Anterior cingulate cortex (tissue), 58 donors: Measurements from ENCODE around the gene CLIC6.
"Not testable (repeated sequence)": the region's sequence is repeated elsewhere in the genome, so short reads cannot be mapped to it uniquely, and the experiment has no call there.

ENCODE experiments used
- DNase-seq, 58 donors: peaks; one replicate each; lab custom pipeline; 2025; lab: John Stamatoyannopoulos, UW

CLIC6 gene

GRCh38 chr21:34690793-34691175, 22.0 kb downstream of the CLIC6 start:
- no peak for DNase-seq

- no peak for DNase-seq
Observed at GRCh38 chr21:34691390-34692032, 22.7 kb downstream of the CLIC6 start.

DNA sequence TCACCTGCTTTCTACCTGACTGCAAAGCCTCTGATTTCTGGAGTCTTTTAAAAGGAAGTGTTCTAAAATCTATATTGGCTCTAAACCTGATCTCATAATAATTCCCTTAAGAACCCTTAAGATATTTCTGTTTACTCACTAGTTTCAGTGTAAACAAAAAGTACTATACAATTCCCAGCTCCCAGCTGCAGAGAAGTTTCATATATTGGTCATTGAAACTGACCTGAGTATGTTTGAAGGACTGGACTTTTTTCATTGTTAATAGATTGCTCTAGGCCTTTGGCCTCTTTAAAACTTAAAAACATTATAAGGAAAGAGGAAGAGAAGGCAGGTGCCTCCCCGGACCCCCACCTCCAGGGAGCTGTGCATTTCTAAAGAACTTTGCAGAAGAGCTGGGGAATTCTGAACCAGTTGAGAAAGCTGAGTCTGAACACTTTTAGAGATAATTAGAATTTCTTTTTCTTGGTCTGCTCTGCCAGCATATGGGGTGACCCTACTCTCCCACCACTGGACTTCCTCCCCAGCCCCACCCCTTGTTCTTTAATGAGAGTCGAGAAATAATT, 23.7 kb downstream of the CLIC6 start:
- no peak for DNase-seq

- peak in 7 of 58 donors; percentile 2 to 37 (median 8) for DNase-seq
Observed at GRCh38 chr21:34693192-34693810, 24.5 kb downstream of the CLIC6 start.

DNA sequence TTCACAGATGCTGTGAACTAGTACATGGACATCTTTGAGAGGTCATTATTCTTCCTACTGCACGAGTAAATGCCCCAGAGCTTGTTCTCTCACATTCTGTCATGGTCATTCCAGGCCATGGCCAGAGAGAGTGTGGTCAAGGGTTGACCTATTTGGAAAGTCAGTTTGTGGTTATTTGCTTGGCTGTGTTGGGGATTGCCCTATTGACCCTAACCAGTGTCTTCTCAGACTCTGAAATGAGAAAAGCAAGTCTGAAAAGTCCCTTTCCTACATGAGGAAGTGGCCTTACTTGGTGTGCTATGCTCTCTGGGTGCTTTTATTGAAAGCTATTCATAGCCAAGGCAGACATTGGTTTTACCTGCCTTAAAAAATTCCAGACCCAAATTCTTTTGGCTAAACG, 26.6 kb downstream of the CLIC6 start:
- DNase-seq: no peak

DNA sequence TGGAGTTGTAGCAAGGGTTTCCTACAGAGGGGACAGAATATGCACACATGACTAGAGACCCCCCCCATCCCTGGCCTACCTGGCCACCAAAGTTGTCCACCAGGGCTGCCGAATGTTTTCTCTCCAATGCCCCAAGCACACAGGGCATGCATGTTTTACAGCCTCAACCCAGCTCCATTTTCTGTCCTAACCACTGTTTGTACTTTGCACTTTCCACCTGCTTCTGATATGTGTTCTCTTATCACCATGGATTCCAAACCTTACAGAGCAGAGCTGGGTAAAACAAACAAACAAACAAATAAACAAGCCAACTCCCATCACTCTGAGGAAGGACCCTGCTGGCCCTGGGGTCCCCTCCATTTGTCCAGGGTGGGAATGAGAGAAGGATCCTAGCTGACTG, 27.3 kb downstream of the CLIC6 start:
- no peak for DNase-seq

- no peak for DNase-seq
Observed at GRCh38 chr21:34697826-34698225, 29.0 kb downstream of the CLIC6 start.

DNA sequence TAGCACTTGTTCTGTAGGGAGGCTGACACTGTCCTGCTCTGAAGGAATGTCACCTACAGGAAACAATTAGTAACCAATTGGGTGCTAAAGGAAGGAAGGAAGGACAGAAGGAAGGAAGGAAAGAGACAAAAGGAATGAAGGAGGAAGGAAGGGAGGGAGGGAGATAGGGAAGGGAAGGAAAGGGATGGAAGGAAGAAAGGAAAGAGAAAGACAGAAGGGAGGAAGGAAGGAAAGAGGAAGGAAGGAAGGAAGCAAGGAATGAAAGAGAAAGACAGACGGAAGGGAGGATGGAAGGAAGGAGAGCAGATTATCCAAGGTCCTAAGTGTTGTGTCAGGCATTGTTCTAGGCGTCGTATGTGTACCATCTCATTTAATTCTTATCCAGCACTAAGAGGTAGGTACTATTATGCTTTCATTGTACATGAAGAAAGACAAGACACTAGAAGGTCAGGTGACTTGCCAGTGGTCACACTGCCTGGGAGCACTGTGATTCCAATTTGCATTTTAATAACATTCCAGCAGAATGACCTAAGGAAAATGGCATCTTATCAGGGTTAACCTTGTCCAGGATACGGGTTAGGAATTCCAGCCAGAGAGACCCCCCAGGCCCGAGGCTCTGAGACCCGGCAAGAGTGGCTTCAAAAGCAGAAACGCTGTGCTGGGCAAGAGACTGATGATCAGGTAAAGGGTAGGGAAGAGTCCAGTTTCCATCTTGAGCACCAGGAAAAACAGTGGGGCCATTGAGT, 29.6 kb downstream of the CLIC6 start:
- DNase-seq: no peak

- DNase-seq: no peak
Observed at GRCh38 chr21:34700605-34701004, 31.8 kb downstream of the CLIC6 start.

- DNase-seq: no peak
Observed at GRCh38 chr21:34701726-34702125, 32.9 kb downstream of the CLIC6 start.

DNA sequence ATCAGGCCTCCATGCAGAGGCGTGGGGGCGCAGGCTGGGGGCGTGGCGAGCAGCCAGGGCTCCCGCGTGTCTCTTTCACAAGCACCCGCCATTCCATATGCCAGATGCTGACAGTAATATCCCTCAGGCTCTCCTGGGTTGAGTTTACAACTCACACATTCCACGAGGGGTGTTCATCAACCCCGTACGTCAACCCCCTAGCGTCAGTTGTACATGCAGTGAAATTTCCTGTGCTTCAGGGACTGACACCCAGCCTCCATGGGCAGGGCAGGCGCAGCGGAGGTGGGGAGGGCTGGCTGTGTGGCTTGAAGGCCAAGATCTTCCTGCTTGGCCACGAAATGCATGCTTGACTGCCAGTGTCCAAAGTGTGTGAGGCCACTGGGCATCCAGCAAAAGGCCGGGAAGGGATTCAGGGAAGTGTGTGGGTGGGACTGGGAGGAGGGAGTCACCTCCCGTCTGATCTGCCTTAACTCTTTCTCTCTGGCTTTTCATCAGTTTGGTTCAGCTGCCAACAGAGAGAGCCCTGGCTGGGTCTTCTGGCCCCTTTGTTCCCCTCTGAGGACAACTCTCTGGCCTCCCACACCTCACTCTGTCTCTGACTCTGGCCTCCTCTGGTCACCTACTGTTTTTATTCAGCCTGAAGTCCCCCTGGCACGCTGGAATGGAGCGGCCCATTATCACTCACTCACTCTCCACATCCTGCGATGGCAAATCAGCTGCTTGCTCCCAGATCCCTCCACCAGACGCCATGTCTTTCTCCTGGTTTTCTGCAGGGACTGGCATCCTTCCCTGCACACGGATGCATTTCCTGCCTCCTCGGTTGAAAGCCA, 33.8 kb downstream of the CLIC6 start:
- peak in 4 of 58 donors; percentile 3 to 38 (median 10) for DNase-seq

- no peak for DNase-seq
Observed at GRCh38 chr21:34703571-34703970, 34.8 kb downstream of the CLIC6 start.

GRCh38 chr21:34704119-34704518, 35.3 kb downstream of the CLIC6 start:
- no peak for DNase-seq

DNA sequence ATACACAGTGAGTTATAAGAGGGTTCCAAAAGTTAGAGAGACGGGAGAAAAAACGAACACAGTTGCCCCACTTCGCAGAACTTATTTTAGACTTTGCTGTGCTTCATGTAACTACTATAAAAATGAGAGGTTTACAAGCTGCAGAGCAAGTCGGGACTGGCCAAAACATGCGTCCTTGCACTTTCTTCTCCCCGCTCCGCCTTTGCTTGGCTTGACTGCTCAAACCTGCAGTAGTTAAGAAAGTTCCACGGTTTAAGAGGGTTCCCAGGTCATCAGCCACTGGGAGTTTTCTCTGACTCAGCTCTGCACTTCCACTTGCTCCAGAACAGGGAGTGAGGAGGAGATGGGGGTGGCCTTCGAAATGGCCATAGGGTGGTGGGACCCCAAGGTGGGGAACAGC, 36.2 kb downstream of the CLIC6 start:
- no peak for DNase-seq

GRCh38 chr21:34706337-34706736, 37.5 kb downstream of the CLIC6 start:
- no peak for DNase-seq

DNA sequence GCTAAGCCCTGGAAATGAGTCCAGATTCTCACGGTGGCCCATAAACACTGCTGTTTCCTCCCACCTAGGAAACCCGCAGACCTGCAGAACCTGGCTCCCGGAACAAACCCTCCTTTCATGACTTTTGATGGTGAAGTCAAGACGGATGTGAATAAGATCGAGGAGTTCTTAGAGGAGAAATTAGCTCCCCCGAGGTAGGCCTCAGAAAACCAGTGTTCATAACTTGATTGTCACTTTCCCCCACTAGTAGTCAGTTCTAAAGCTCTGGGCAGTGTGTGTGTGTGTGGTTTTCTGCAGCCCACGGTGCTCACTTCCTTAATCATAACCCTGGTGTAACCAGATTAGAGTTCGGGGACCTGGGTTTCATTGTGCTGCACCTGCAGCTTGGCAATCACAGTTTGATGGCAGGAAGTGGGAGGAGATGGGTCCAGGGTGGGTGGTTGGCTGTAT, 39.1 kb downstream of the CLIC6 start:
- no peak for DNase-seq

GRCh38 chr21:34713621-34714020, 44.8 kb downstream of the CLIC6 start:
- no peak for DNase-seq

GRCh38 chr21:34715518-34715917, 46.7 kb downstream of the CLIC6 start:
- no peak for DNase-seq

- DNase-seq: no peak
Observed at GRCh38 chr21:34715985-34716596, 47.3 kb downstream of the CLIC6 start.

DNA sequence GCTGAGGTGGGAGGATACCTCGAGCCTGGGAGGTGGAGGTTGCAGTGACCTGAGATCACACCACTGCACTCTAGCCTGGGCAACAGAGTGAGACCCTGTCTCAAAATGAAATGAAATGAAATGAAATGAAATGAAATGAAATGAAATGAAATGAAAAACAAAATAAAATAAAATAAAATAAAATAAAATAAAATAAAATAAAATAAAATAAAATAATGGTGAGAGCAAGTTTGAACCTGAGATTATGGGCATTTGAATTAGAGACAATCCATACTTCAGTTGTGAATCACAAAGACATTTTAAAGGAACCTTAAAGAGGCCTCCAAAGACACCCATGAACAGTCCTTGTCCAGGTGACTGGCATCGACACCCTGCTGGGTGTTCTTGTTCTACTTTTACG, 49.7 kb downstream of the CLIC6 start:
- not testable (repeated sequence) for DNase-seq
